ENCODE results near the gene RYR1.

The RYR1 gene

GRCh38 chr19:38522915-38523314 lies 89.4 kb downstream of the RYR1 start:
- no peak for TF ChIP-seq CTCF (conservative IDR thresholded peaks at IDR 0.05; ENCODE audit: low read depth, low read length)
- no peak overlapping the region for H3K4me3 ChIP-seq (ENCODE audit: low read depth, low read length)
- no peak for DNase-seq (ENCODE audit: low read depth)

- no peak for TF ChIP-seq CTCF (conservative IDR thresholded peaks at IDR 0.05; ENCODE audit: low read depth, low read length)
- DNase-seq (ENCODE audit: low read depth) = no peak
- H3K4me3 ChIP-seq (ENCODE audit: low read depth, low read length) = no peak overlapping the region
These were observed 89.8 kb downstream of the RYR1 start for GRCh38 chr19:38523319-38523718.

GRCh38 chr19:38524369-38524768 lies 90.9 kb downstream of the RYR1 start:
- no peak overlapping the region for H3K4me3 ChIP-seq (ENCODE audit: low read depth, low read length)
- DNase-seq (ENCODE audit: low read depth) = no peak
- TF ChIP-seq CTCF (conservative IDR thresholded peaks at IDR 0.05; ENCODE audit: low read depth, low read length) = no peak

- DNase-seq (ENCODE audit: low read depth) = no peak
- H3K4me3 ChIP-seq (ENCODE audit: low read depth, low read length) = no peak overlapping the region
- no peak for TF ChIP-seq CTCF (conservative IDR thresholded peaks at IDR 0.05; ENCODE audit: low read depth, low read length)
These were observed 91.6 kb downstream of the RYR1 start for GRCh38 chr19:38524994-38525634.

GRCh38 chr19:38526430-38526829 lies 92.9 kb downstream of the RYR1 start:
- no peak for DNase-seq (ENCODE audit: low read depth)
- TF ChIP-seq CTCF (conservative IDR thresholded peaks at IDR 0.05; ENCODE audit: low read depth, low read length) = no peak
- no peak overlapping the region for H3K4me3 ChIP-seq (ENCODE audit: low read depth, low read length)

GRCh38 chr19:38527466-38528136 lies 94.1 kb downstream of the RYR1 start:
- no peak for TF ChIP-seq CTCF (conservative IDR thresholded peaks at IDR 0.05; ENCODE audit: low read depth, low read length)
- DNase-seq (ENCODE audit: low read depth) = no peak
- H3K4me3 ChIP-seq (ENCODE audit: low read depth, low read length) = no peak overlapping the region

Measured in choroid plexus epithelial cell (primary cell).